Measurements from ENCODE around the gene LIMCH1. TPM values are rescaled to one million over a fixed set of nuclear protein-coding genes. Genes with fewer than 3 reads are reported as not detected.

Gene LIMCH1
- total and polyA plus RNA-seq, 2 of the 8 experiments (the other 6 are each of a cell fraction or from before 2014, with no cell fraction given) = 2.7 to 3.0 TPM

DNA sequence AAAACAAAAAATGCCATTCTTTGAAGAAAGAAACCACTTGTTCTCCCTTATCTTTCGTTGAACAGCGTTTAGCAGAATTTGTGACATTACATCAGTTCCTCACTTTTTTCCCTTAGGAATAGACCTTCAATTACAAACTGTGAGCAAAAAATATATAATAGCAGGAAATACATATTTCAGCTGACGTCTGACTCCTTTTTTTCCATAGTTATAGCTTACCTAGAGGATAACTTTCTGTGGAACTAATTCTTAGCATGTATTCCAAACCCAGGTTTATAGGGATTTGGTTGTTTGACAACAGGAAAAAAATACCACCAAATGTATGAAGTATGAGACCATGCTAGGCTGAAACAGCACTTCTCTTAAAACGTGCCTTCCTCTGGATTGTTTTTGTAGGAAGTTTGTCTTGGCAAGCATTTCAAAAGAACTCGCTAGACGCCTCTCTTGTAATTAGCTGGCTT lies 2.0 kb upstream of the LIMCH1 start:
- Histone ChIP-seq H4K20me1 (replicated peaks in 1 of 2; ENCODE audit: control insufficient read depth in 1 of 2, insufficient read depth in 2 of 2, low read length in 2 of 2) (no peaks in the 10 kb centered on the region), H3K23me2 (ENCODE audit: low read depth, low read length) (peaks cover 2% of the 10 kb centered on the region; the same call in 1 of the 2 replicates), H3K9me3 (ENCODE audit: insufficient read depth in 2 of 2, low read depth in 1 of 2, low read length in 1 of 2) (no peaks in the 10 kb centered on the region), H3K23ac (ENCODE audit: insufficient read length) (no peak overlapping the region), H4K8ac (ENCODE audit: extremely low read depth, insufficient read depth, low read length) (no peak overlapping the region), H3K4me3 (ENCODE audit: extremely low read depth in 1 of 4, insufficient read depth in 2 of 4, low read depth in 3 of 4, low read length in 4 of 4) (no peak overlapping the region), H2BK5ac (ENCODE audit: low read depth, low read length) (no peak overlapping the region), H4K5ac (ENCODE audit: insufficient read length, low read depth, low read length) (no peak overlapping the region), H3K27ac (ENCODE audit: low read depth, low read length) (no peak overlapping the region), H2AK5ac (ENCODE audit: low read depth, low read length) (no peak overlapping the region), H2AFZ (ENCODE audit: low read length) (no peak overlapping the region), H3K4me2 (ENCODE audit: insufficient read depth in 1 of 2, low read depth in 2 of 2, low read length in 2 of 2) (no peak overlapping the region), H3K14ac (ENCODE audit: insufficient read length) (no peak overlapping the region), H2BK120ac (replicated peaks; ENCODE audit: low read depth, low read length) (no peak overlapping the region), H3K36me3 (ENCODE audit: control insufficient read depth in 2 of 4, insufficient read depth in 4 of 4, low read length in 3 of 4) (no peaks in the 10 kb centered on the region), H3K56ac (replicated peaks; ENCODE audit: insufficient read length, low read depth, low read length) (no peak overlapping the region), H3K18ac (ENCODE audit: extremely low read depth, low read length) (no peak overlapping the region), H2BK15ac (ENCODE audit: low read length) (no peak overlapping the region), H3K27me3 (replicated peaks in 1 of 4; ENCODE audit: control insufficient read depth in 3 of 4, extremely low read depth in 1 of 4, insufficient read depth in 3 of 4, low read length in 3 of 4) (no peaks in the 10 kb centered on the region), H3K9ac (replicated peaks in 1 of 4; ENCODE audit: extremely low read depth in 1 of 4, low read depth in 3 of 4, low read length in 3 of 4) (no peak overlapping the region), H3K4ac (replicated peaks; ENCODE audit: insufficient read length, low read depth, low read length) (no peak overlapping the region), H3K4me1 (replicated peaks in 1 of 4; ENCODE audit: control insufficient read depth in 3 of 4, insufficient read depth in 4 of 4, low read length in 3 of 4) (peaks cover 0 to 3% (median 0%) of the 10 kb centered on the region in 4 experiments; a peak in 1 of 7 replicates), H2BK20ac (ENCODE audit: low read length) (no peak overlapping the region), H4K91ac (replicated peaks; ENCODE audit: insufficient read length, low read length) (no peak overlapping the region), H3K79me1 (ENCODE audit: low read depth, low read length) (no peaks in the 10 kb centered on the region), H2BK12ac (ENCODE audit: low read depth, low read length) (no peak overlapping the region), H3K79me2 (ENCODE audit: control insufficient read depth in 1 of 2, insufficient read depth in 2 of 2, low read length in 2 of 2) (no peaks in the 10 kb centered on the region)
- DNase-seq (ENCODE audit: low read depth in 1 of 2, low spot score in 2 of 2) (no peak), FAIRE-seq (no peak)
- POLR2A ChIA-PET (ENCODE audit: partially characterized antibody) = interaction anchor here (0.6 to 1.1 kb wide), 2 partner anchors 11 to 21 kb away, joined by 3 read pairs; no protein-coding TSS in a partner anchor
- 83% methylated on average over 6 of the region's 6 CpGs; no CpG with 5 or more reads in 1 of the 2 experiments for WGBS, 2 experiments (ENCODE audit: extremely low coverage in 1 of 2, insufficient coverage in 1 of 2, insufficient read length in 1 of 2, insufficient replicate concordance in 2 of 2, low coverage in 1 of 2, low lambda C conversion rate in 2 of 2, missing lambda C conversion rate in 1 of 2)
- CTCF ChIA-PET (ENCODE audit: partially characterized antibody) = interaction anchor here (0.6 kb wide), 2 partner anchors 11 to 1544 kb away, joined by 3 read pairs; no protein-coding TSS in a partner anchor
